Epidermal melanocyte (primary cell): ENCODE results near the gene FKBP1C.

Experiments
- DNase-seq: peaks from one replicate; pipeline ENCODE4 v3.0.0; 2011; ENCODE audit warnings: low spot score; ENCODE audit not compliant: insufficient read length

The FKBP1C gene

GRCh38 chr6:63261820-63262219 is 50.6 kb downstream of the FKBP1C start:
- DNase-seq = no peak
